Measurements from ENCODE around the gene SLC13A4. TPM values are rescaled to one million over a fixed set of nuclear protein-coding genes. Genes with fewer than 3 reads are reported as not detected.
A peak's percentile ranks its signal among the peaks of the same experiment; 100 is the strongest.

SLC13A4 gene
- total RNA-seq, 1 donor from 2014 or later = not detected

DNA sequence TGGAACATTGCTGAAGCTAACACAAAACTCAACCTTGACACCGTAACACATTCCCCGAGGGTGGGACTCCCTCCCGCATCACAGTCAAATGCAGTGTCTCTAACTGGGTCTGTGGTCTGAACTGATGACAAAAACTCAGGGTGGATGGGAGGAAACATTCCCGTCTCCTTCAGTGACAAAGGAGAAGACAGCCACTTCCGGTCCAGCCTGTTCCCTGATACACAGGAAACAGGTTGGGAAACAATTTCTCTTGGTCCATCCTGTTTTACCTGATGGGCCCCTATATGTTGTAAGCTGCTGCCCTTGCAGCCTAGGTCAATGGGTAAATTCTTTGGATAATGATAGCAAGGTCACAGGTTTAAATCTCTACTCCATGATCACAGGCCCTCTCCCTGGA is 20.4 kb downstream of the SLC13A4 start:
- no peaks in the 10 kb centered on the region for H3K9me3 Mint-ChIP-seq (ENCODE audit: unreplicated experiment)
- H3K36me3 Mint-ChIP-seq (ENCODE audit: low read depth, unreplicated experiment) = no peaks in the 10 kb centered on the region
- TF ChIP-seq, protein P1, sequence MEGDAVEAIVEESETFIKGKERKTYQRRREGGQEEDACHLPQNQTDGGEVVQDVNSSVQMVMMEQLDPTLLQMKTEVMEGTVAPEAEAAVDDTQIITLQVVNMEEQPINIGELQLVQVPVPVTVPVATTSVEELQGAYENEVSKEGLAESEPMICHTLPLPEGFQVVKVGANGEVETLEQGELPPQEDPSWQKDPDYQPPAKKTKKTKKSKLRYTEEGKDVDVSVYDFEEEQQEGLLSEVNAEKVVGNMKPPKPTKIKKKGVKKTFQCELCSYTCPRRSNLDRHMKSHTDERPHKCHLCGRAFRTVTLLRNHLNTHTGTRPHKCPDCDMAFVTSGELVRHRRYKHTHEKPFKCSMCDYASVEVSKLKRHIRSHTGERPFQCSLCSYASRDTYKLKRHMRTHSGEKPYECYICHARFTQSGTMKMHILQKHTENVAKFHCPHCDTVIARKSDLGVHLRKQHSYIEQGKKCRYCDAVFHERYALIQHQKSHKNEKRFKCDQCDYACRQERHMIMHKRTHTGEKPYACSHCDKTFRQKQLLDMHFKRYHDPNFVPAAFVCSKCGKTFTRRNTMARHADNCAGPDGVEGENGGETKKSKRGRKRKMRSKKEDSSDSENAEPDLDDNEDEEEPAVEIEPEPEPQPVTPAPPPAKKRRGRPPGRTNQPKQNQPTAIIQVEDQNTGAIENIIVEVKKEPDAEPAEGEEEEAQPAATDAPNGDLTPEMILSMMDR (IDR thresholded peaks at IDR 0.05; ENCODE audit: unreplicated experiment) = no peak
- H3K27ac Mint-ChIP-seq (ENCODE audit: unreplicated experiment) = peak overlapping the region; percentile 74
- H3K27me3 Mint-ChIP-seq (ENCODE audit: unreplicated experiment) = peaks cover 4% of the 10 kb centered on the region
- H3K4me1 Mint-ChIP-seq (ENCODE audit: unreplicated experiment) = peaks cover 42% of the 10 kb centered on the region
- no peak for DNase-seq (ENCODE audit: low spot score)
- H3K4me3 Mint-ChIP-seq (ENCODE audit: unreplicated experiment) = no peak overlapping the region

DNA sequence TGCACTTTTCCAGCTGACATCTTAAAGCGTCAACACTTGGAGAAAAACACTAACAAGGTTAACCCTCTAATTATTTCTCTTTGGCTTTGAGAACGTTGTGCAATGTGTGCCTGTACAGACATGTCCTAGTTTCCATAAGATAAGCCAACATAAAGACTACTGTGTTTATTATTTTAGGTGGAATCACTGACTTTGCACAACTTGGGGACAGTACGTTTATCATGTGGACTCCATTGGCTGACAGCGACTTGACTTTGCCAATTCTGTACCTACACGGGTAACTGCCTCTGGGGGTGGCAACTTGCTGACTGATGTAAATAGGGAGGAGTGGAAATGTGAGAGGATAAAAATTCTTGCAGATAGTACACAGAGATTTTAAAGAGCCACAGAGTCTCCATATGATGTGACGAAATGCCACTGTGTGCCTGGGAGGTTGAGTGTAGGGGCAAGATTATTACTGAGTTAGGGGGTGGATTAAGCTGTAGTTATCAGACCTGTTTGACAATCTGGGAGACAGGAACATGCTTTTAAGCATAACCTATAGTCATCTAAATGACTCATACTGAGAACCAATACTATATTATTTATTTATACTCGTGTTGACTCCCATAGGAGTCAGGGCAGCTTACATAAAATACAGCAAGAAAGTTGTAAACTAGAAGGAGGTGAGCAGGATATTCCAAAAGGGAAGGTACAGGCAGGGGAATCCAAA is 21.0 kb downstream of the SLC13A4 start:
- TF ChIP-seq, protein P1 (IDR thresholded peaks at IDR 0.05; ENCODE audit: unreplicated experiment) = no peak
- Mint-ChIP-seq H3K4me3 (ENCODE audit: unreplicated experiment) (no peak overlapping the region), H3K27me3 (ENCODE audit: unreplicated experiment) (peaks cover 2% of the 10 kb centered on the region), H3K36me3 (ENCODE audit: low read depth, unreplicated experiment) (no peaks in the 10 kb centered on the region), H3K27ac (ENCODE audit: unreplicated experiment) (peak overlapping the region; percentile 44), H3K9me3 (ENCODE audit: unreplicated experiment) (no peaks in the 10 kb centered on the region), H3K4me1 (ENCODE audit: unreplicated experiment) (peaks cover 37% of the 10 kb centered on the region)
- no peak for DNase-seq (ENCODE audit: low spot score)

DNA sequence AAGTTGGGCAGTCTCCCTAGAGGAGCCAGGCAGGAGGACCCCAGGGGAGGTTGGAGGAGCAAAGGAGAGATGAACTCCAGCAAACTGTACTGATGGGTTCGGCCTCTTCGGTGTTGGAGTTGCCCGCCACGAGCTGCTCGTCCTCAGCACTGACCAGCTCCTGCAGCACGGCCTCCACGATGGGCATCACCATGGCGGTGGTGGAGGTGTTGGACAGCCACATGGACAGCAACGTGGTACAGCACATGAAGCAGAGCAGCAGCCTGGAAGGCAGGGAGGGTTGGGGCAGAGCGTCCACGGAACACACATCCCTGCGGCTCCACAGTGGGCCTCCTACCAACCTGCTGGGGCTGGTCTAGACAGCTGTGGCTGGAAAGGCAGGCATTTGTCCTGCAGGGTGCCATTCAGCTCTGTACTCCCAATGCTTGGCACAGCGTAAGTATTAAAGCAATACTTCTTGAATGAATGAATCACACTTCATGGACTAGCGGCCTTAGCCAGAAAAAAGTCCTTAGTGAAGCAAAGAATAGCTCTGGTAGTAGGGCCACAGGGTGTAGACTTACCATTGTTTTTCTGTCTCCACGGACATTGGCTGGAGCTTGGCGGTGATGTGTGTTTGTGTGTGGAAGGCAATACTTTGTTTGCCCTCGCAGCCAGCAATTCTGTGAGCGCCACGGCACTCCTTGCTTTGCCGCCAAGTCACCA is 21.8 kb downstream of the SLC13A4 start:
- Mint-ChIP-seq H3K4me1 (ENCODE audit: unreplicated experiment) (peaks cover 32% of the 10 kb centered on the region), H3K36me3 (ENCODE audit: low read depth, unreplicated experiment) (no peaks in the 10 kb centered on the region), H3K9me3 (ENCODE audit: unreplicated experiment) (no peaks in the 10 kb centered on the region), H3K27me3 (ENCODE audit: unreplicated experiment) (peaks cover 1% of the 10 kb centered on the region), H3K27ac (ENCODE audit: unreplicated experiment) (no peak overlapping the region), H3K4me3 (ENCODE audit: unreplicated experiment) (no peak overlapping the region)
- DNase-seq (ENCODE audit: low spot score) = no peak
- TF ChIP-seq, protein P1 (IDR thresholded peaks at IDR 0.05; ENCODE audit: unreplicated experiment) = no peak

DNA sequence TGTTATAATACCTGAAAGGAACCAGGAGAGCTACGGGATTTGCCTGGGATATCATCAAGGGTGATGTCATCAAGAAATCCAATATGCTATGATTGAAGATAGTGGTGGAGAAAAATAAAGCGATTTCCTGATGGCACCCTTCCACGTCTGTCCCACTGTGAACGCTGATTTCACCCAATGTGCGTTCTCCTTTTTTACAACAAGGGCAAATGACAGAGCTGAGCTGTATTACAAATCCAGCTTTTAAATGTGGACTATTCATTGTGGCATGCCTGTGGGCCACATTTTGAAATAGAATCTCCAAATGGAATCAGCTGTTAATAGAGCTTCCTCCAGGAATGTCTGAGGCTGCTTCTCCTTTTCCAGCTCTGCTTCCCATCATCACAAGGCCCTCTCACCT is 23.3 kb downstream of the SLC13A4 start:
- H3K9me3 Mint-ChIP-seq (ENCODE audit: unreplicated experiment) = no peaks in the 10 kb centered on the region
- no peak overlapping the region for H3K4me3 Mint-ChIP-seq (ENCODE audit: unreplicated experiment)
- no peak for DNase-seq (ENCODE audit: low spot score)
- peaks cover 24% of the 10 kb centered on the region for H3K4me1 Mint-ChIP-seq (ENCODE audit: unreplicated experiment)
- peaks cover 1% of the 10 kb centered on the region for H3K27me3 Mint-ChIP-seq (ENCODE audit: unreplicated experiment)
- TF ChIP-seq, protein P1 (IDR thresholded peaks at IDR 0.05; ENCODE audit: unreplicated experiment) = no peak
- no peaks in the 10 kb centered on the region for H3K36me3 Mint-ChIP-seq (ENCODE audit: low read depth, unreplicated experiment)
- H3K27ac Mint-ChIP-seq (ENCODE audit: unreplicated experiment) = no peak overlapping the region

DNA sequence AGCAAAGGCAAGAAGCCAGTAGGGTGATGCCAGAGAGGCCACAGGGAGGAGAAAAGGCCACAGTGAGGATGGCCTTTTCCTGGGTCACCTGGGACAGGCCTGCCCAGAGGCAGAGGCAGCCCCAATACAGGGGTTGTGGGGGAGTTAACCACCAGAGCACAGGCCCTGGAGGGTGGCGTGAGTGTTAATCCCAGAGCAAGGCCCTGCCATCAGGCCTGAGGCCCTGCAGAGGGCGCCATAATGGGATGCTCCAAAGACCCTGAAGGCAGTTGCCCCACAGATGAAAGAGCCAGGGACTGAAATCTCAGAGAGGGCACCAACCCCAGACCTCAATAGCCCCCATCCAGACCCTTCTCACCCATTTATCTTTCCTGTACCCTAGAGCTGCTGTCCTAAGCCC is 23.9 kb downstream of the SLC13A4 start:
- no peak overlapping the region for H3K27ac Mint-ChIP-seq (ENCODE audit: unreplicated experiment)
- DNase-seq (ENCODE audit: low spot score) = no peak
- TF ChIP-seq, protein P1 (IDR thresholded peaks at IDR 0.05; ENCODE audit: unreplicated experiment) = peak; percentile 39
- no peak overlapping the region for H3K4me3 Mint-ChIP-seq (ENCODE audit: unreplicated experiment)
- H3K9me3 Mint-ChIP-seq (ENCODE audit: unreplicated experiment) = no peaks in the 10 kb centered on the region
- H3K36me3 Mint-ChIP-seq (ENCODE audit: low read depth, unreplicated experiment) = no peaks in the 10 kb centered on the region
- peaks cover 1% of the 10 kb centered on the region for H3K27me3 Mint-ChIP-seq (ENCODE audit: unreplicated experiment)
- peaks cover 19% of the 10 kb centered on the region for H3K4me1 Mint-ChIP-seq (ENCODE audit: unreplicated experiment)
